NOMO-1 (cell line): ENCODE measurements around the gene FSTL3.

Experiments used
- DNase-seq, 2 experiments: peaks; one replicate each; lab custom pipeline; 2025; ENCODE audit not compliant: unreplicated experiment in 2 of 2; lab: John Stamatoyannopoulos, UW

FSTL3 gene

GRCh38 chr19:644789-645188 lies 31.4 kb upstream of the FSTL3 start:
- no peak for DNase-seq

DNA sequence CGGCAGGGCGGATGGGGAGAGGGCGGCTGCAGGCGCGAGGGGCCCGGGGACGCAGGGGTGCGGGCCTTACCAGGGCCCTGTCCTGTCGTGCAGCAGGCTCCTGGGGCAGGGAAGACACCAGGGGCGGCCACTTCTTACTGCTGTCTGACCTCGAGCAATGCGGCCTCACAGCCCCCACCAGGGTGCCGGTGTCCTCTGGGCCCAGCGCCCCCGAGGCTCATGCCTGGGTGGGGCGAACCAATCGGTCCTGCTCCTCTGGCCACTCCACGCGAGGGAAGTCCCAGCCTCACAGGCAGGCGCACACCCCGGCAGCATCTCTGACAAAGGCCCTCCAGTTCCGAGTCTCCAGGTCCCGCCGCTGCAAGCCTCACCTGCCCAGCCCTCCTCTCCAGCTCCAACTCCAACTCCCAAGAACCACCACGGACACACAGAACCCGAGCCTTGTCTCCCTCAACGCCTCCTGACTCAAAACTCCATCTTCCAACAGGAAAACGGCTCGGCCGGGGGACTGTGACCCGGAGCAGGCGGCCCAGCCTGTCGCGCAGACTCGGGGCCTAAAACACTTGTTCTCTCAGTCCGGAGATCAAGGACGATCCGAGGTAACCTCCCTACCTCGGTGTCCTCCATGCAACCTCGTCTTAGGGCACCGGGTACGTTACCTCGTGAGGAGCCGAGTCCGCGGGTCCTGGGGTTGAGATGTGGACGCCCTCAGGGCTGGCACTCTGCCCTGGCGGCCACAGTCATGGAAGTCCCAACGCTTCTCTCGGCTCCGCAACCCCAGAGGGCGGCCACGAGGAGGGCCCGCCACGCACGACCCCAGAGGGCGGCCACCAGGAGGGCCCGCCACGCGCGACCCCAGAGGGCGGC lies 30.0 kb upstream of the FSTL3 start:
- DNase-seq, result no peak

DNA sequence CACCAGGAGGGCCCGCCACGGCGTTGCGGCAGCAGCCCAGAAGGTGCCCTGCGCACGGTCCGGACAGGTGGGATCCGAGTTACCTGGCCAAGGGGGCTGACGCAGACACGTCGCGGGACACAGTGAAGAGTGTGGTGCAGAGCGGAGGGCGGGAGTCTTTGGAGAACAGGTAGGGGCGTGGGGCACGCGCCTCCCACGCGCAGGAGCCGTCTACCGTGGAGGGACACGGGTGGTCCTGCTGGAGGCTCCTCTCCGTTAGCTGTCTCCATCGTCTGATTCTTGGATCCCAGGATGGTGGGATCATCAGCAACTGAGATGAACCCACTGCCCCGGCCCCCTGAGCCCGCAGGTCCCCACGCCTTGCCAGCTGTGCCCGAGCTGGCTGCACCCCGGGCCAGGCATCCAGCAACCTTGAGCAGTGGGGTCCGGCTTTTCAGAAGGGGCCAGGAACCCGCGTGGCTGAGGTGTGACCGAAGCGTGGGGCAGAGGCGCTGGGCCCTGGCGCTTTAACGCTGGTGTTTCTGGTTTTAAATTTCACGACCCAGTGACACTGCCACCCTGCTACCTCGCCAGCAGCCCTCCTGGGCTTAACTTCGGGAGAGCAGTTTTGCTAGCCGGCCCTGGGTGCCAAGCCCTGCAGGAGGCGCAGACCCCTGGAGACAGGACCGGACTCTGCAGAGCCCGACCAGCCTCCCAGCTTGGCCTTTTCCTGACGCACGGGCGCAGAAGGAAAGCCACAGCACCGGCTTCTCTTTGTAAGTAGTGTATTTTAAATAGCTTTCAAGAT lies 29.2 kb upstream of the FSTL3 start:
- no peak for DNase-seq

DNA sequence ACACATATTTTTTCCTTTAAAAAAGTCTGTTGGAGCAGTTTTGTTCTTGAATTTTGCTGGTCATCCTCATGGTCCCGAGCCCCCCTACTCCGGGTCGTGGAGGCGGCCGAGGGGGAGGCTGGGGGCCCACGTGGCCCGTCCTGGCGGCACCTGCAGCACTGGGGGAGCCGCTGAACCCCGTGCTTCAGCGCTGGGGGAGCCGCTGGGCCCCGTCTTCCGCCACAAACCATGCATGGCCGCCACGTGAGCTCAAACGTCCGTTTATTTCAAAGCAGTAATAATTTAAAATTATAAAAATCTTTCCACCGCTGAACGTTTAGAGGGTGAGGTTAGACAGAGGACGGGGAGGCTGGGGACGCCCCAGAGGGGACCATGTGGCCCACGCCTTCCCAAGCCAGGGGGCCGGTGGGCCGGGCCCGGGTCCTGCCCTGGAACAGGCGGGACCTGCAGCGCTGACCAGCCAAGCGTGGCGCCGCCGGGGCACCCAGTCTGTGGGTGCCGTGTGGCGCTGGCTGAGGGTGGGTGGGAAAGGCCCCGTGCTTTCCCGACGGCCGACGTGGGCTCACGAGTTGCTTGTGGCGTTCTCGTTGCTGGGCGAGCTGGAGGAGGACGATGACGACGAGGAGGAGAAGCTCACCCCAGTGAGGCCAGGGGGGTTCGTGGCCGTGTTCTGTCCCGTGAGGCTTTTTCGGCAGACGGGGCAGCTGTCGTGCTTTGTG lies 28.5 kb upstream of the FSTL3 start:
- no peak for DNase-seq

DNA sequence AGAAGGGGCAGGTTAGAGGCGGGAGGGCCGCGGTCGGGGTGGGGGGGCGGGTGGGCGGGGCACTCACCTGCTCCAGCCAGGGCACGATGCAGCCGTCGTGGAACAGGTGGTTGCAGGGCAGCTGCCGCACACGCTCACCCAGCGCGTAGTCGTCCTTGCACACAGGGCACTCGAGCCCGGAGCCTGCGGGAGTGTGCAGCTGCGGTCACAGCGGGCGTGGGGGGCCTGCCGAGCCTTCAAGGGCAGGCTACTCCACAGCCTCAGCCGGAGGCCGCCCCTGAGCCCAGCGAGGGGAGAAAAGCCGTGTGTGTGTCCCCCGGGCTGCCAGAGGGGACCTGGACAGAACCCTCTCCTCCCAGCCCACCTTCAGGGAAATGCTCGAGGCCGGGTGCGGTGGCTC lies 27.9 kb upstream of the FSTL3 start:
- no peak for DNase-seq

- no peak for DNase-seq
Observed at GRCh38 chr19:648904-649801, 27.0 kb upstream of the FSTL3 start.

- no peak for DNase-seq
Observed at GRCh38 chr19:650121-650520, 26.1 kb upstream of the FSTL3 start.

- no peak for DNase-seq
Observed at GRCh38 chr19:651114-651818, 24.9 kb upstream of the FSTL3 start.

DNA sequence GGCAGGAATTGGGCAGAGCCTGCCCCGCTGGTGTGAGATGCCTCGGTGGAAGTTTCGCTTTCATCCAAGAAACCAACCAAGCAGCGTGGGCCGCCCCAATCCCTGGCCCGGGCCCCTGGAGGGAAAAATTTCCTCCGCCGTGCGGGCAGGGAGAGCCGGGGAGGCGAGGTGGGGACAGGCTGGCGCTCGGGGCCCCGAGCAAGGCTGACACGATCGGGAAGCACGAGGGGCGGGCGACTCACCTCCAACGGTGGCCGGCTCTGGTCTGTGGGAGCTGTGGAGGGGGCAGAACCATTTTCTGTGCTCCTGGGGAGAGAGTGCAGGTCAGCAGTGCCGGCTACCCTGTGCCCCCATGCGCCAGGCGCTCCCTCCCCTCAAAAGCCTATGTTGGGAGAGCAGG lies 24.2 kb upstream of the FSTL3 start:
- no peak for DNase-seq

- no peak for DNase-seq
Observed at GRCh38 chr19:652467-653389, 23.5 kb upstream of the FSTL3 start.

DNA sequence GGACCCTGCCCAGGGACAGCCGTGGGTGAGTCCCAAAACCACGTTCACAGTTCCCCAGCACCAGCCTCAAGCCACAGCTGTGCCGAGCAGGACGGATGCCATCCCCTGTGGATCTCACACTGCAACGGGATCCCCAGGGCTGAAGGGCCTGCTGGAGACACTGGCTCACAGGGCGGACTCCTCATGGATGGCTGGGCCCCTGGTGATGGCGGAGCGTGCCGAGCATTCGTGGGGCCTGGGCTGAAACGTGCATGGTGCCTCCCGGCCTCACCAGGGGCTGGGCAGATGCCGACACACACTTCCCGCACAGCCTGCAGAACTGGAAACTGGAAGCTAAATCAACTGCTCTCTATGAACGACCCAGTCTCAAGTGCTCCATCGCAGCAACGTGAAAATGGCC lies 22.8 kb upstream of the FSTL3 start:
- DNase-seq, result no peak

DNA sequence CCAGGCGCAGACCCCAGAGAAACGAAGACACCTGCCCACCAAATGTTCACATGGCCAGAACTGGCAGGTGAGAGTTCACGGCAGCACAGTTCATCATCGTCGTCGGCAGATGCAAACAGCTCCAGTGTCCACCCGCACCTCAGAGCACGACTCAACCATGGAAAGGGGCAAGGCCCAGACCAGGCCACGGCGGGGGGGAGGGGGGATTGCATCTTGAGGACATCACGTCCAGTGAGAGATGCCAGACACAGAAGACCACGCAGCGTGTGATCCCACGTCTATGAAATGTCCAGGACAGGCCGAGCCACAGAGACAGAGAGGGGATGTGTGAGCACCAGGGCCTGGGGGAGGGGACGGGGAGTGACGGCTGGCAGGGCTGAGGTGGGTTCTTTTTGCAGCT lies 20.5 kb upstream of the FSTL3 start:
- no peak for DNase-seq

DNA sequence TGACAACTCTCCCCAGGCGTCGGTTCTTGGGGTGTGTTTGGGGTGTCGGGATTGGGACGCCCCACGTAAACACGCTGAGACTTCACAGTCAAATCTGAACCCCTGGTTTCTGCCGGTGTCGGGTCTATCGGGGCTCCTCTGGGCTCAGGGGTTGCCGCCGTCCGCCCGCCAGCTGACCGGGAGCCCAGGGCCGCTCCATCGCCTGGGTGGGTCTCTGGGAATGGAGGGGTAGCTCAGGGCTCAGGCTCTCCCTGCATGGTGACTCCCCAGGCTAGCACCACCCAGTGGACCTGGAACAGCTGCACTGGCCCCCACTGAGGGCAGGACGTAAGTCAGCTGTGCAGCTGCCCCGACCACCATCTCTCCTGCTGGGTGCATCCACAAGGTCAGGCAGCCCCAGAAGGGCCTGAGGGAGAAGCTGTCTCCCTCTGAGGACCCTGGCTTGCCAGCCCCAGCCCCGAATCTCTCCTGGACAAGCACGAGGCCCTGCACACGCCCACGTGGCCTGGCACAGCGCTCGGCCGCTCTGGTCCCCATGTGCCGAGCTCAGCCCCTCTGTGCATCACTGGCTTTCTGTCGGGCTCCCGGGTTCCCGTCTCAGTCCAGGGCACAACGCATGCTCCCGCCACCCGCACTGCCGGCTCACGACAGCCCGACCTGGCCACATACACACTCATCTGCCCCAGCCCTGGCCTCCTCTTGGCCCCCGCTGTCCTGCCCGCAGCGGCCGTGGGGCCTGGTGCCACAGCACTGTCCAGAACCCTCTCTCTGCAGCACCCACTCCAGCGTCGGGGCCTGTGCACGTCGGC lies 19.2 kb upstream of the FSTL3 start:
- DNase-seq, result no peak

- no peak for DNase-seq
Observed at GRCh38 chr19:657611-658010, 18.6 kb upstream of the FSTL3 start.

- no peak for DNase-seq
Observed at GRCh38 chr19:658059-658839, 17.9 kb upstream of the FSTL3 start.

- no peak for DNase-seq
Observed at GRCh38 chr19:658916-659839, 17.0 kb upstream of the FSTL3 start.
